Gastrocnemius medialis (tissue), 4 donors: ENCODE results near the gene FGF7.

Experiments
- POLR2A ChIP-seq, 2 donors: fragments of 450-650 bp; IDR thresholded peaks; one replicate each; pipeline ENCODE4 v1.6.1; 2017; ENCODE audit warnings: antibody characterized with exemption in 2 of 2, mild to moderate bottlenecking in 2 of 2, moderate library complexity in 2 of 2
- TF ChIP-seq, protein P1 (sequence below), 5 experiments: fragments of 450-650 bp in 3 of 5; fragments of 200-600 bp in 2 of 5; sonication (generic) in 2 of 5; IDR thresholded peaks in 4 of 5; conservative IDR thresholded peaks in 1 of 5; 1 replicate in 4 of 5; 2 replicates in 1 of 5; pipeline ENCODE4 v1.5.1; 2016 to 2019; ENCODE audit warnings: antibody characterized with exemption in 5 of 5, mild to moderate bottlenecking in 3 of 5, moderate library complexity in 3 of 5

DNA sequence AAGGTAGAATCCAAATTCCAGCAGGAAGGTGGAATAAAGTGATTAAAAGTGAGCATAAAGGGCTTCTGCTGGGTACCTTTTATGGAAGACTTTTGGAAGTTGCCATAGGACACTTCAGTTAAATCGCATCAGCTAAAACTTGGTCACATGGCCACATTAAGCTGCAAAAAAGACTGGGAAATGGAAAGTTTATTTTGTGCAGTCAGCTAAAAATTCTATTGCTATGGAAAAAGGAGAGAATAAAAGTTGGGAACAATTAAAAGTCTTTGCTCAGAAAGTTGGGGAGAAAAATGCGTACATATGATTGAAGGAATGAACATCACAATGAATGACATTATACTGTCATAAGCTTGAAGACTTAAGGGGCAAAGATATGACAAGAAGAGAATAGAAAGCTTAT, 49.3 kb downstream of the FGF7 start:
- TF ChIP-seq, protein P1, sequence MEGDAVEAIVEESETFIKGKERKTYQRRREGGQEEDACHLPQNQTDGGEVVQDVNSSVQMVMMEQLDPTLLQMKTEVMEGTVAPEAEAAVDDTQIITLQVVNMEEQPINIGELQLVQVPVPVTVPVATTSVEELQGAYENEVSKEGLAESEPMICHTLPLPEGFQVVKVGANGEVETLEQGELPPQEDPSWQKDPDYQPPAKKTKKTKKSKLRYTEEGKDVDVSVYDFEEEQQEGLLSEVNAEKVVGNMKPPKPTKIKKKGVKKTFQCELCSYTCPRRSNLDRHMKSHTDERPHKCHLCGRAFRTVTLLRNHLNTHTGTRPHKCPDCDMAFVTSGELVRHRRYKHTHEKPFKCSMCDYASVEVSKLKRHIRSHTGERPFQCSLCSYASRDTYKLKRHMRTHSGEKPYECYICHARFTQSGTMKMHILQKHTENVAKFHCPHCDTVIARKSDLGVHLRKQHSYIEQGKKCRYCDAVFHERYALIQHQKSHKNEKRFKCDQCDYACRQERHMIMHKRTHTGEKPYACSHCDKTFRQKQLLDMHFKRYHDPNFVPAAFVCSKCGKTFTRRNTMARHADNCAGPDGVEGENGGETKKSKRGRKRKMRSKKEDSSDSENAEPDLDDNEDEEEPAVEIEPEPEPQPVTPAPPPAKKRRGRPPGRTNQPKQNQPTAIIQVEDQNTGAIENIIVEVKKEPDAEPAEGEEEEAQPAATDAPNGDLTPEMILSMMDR (IDR thresholded peaks at IDR 0.05 in 4 of 5, conservative IDR thresholded peaks at IDR 0.05 in 1 of 5): no peak
- TF ChIP-seq POLR2A (IDR thresholded peaks at IDR 0.05): no peak
